ENCODE measurements around the gene F11R. TPM values are rescaled to one million over a fixed set of nuclear protein-coding genes. Genes with fewer than 3 reads are reported as not detected.

The F11R gene
- total and polyA plus RNA-seq, 2 of the 13 experiments (the other 11 are each of a cell fraction or from before 2014, with no cell fraction given): 95.8 to 105 TPM

DNA sequence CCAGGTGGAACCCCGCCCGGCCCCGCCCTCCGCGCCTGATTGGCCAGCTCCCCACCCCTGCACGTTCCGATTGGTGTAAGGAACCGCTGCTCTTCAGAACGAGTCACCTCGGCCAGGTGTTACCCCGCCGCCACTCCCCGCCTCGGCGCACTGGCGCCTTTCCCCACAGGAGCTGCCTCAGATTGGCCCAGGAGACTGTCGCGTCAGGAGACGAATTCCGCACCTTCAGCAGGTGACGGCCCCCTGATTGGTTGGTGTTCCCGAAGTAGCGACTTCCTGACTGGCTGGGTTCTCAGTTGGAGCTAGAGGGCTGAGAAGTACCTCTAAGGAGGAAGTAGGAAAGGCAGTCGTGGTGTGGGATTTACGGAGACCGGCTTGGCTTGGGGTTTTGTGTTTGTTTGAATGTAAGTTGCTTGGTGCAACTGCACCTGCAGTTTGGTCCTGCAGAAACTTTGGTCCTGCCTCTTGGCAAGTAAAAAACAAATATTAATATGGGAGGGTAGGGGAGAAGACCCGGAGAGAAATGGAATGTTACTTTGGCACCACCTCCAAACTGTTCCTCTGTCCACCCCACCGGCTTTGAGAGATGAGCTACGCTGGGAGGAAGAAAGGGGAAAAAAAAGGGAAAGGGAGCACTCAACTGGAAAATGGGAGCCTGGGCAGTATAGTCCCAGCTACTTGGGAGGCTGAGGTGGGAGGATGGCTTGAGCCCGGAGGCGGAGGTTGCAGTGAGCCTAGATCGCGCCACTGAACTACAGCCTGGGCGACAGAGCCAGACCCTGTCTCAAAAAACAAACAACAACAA, 415 bp upstream of the F11R start (continued):
- TF ChIP-seq ZNF691 (CRISPR knock-in tag; IDR thresholded peaks at IDR 0.05; ENCODE audit: borderline replicate concordance, low read depth) (0 out of 2 replicates have a peak, but pooled peaks have one; percentile 0), CBFB (CRISPR knock-in tag; IDR thresholded peaks at IDR 0.05) (no peak), NKX3-1 (CRISPR knock-in tag; IDR thresholded peaks at IDR 0.05) (0 out of 2 replicates have a peak, but pooled peaks have one; percentile 28), PHF21A (CRISPR knock-in tag; IDR thresholded peaks at IDR 0.05) (peak; percentile 30; the same call in 1 of the 2 replicates), EZH2 (conservative IDR thresholded peaks at IDR 0.05; ENCODE audit: low read depth, low read length) (no peak), ZMYM3 (CRISPR knock-in tag; IDR thresholded peaks at IDR 0.05) (peak; percentile 96), ZBTB10 (CRISPR knock-in tag; IDR thresholded peaks at IDR 0.05; ENCODE audit: borderline replicate concordance) (0 out of 2 replicates have a peak, but pooled peaks have one; percentile 26), TP53 (CRISPR knock-in tag; conservative IDR thresholded peaks at IDR 0.05) (no peak), ZNF318 (CRISPR knock-in tag; IDR thresholded peaks at IDR 0.05) (no peak), ZNF549 (CRISPR knock-in tag; IDR thresholded peaks at IDR 0.05) (no peak)
- TF ChIP-seq, protein P1, sequence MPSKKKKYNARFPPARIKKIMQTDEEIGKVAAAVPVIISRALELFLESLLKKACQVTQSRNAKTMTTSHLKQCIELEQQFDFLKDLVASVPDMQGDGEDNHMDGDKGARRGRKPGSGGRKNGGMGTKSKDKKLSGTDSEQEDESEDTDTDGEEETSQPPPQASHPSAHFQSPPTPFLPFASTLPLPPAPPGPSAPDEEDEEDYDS (CRISPR knock-in tag; IDR thresholded peaks at IDR 0.05): peak; percentile 68; the same call in 1 of the 2 replicates

Measured in HepG2 (cell line).